Suppressor macrophage treated with lipopolysaccharide for 1 hour (primary cell): Measurements from ENCODE around the gene ERBB4.

Source experiments
- DNase-seq, 3 donors: peaks; one replicate each; pipeline ENCODE4 v3.0.0-alpha.2; 2020 to 2022

ERBB4 gene

DNA sequence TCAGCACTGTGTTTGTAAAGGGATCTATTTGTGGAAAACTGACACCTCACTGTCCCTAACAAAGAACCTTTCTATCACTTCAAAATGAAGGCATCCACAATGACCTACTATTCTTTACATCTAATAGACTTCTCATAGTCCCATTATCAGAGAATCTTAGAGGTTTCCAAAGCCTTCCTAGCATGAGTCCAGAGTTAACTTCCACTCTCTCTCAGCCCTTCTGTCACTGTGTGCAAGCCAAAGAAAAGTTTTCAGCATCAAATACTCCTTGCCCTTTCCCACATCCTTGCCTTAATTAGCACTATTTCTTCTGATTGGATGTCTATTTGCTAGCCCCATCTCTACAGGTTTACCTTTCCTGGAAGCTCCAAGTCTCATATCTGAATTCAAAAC, 178.5 kb downstream of the ERBB4 start:
- DNase-seq: no peak

DNA sequence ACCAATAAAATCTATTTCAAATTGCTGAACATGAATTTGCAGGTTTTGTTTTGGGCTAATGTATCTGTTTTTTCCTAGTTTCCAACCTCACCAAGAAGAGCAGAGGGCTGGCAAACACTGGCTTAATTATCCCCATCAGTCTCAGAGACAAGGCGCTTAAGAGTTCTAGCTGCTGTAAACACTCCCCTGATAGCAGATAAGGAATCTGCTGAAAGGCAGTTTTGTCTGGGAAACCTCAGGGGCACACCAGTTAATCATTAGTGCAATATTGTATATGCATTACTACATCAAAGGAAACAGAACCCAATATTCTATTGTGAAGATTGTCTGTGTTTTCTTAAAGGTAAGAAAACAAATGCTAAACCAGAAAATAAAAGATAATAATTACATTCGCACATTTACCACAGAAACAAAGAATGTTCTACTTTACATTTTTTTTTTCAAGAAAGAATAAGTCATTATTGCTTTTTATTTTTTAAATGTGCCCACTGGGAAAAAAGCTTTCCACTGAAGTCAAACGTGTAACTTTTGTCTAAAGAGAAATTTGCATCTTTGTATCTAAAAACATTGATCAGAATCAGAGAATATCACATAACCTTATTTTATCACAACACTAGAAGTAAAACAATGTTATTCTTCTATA, 179.1 kb downstream of the ERBB4 start:
- no peak for DNase-seq

DNA sequence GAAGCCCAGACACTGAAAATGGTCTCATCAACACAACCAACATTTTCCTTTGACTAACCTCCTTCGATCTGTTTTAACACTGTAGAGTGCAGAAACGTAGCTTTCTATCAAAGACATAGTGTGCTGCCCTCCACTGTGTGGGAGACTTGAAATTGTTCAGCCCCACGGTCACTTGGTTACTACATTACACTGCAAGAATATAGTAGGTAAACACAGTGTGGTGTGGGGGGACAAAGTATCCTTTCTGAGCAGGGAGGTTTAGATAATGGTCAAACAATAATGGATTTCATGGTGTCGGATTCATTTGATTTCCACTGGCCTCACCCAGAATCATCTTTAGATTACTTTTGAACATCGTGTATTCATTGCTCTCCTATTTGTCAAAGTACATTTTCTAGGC, 181.0 kb downstream of the ERBB4 start:
- DNase-seq: no peak

DNA sequence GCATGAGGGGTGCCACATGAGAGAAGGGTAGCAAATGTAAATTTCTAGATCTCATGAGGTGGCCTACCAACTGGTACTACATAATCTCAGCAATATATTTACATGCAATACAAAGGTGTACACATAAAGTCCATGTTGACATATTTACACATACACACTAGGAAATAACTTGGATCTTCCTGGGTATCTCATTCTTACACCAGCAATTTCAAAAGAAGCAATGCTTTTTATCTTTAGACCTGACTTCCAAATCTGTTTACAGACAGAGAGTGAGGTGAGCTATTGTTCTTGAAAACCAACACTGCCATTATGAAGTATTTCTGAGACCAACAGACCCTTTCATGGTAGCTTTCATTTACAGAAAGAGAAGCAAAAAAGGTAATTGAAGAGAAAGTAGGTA, 184.2 kb downstream of the ERBB4 start:
- DNase-seq: no peak

DNA sequence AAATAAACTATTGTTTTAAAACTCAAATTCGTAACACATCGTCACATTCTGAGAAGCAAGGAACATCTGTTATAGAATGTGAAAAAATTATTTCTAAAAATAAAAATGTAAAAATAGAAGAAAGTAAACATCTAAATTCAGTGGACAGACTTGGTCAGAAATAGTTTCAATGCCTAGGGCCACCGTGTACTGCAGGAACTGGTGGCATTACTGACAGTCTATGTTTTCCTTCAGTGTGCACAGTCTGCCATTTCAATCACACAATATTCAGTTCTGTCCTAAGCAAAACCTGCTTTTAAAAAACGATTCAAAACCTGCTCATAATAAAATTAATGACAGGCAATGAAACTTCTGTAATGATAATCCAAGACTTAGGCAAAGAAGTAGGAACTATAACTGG, 190.1 kb downstream of the ERBB4 start:
- DNase-seq: no peak

DNA sequence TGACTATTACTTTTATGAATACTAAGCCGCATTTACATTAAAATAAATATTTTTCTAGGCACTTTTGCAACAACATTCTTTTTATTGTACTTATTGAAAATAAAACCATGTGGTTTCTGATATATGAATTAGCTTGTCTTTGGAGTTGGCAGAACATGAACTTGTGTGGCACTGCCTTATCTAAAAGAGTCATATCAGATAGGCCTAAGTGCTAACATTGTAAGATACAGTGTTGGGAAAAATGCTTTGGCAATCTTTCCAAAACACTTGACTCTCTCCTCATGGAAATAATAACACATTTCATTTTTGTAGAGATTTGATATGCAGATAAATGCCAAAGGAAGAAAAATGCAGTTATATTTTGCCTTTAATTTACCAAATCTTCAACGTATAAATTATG, 191.7 kb downstream of the ERBB4 start:
- no peak for DNase-seq

DNA sequence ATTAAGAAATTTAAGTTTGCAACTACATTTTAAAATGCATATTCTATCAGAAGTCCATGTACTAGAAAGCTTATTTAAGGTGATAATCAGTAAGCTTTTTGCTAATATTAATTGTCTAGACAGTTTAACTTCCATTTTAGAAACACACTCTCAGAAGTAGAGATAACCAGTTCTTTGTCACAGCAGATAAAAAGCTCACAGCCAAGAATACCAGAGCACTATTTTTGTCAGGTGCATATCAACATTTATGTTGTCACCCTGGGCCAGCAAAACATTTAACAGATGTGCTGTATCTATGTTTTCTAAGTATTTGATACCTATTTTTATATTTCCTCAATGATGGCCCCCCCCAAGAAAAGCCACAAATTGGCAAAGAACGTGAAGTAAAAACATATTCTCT, 192.6 kb downstream of the ERBB4 start:
- DNase-seq: no peak

DNA sequence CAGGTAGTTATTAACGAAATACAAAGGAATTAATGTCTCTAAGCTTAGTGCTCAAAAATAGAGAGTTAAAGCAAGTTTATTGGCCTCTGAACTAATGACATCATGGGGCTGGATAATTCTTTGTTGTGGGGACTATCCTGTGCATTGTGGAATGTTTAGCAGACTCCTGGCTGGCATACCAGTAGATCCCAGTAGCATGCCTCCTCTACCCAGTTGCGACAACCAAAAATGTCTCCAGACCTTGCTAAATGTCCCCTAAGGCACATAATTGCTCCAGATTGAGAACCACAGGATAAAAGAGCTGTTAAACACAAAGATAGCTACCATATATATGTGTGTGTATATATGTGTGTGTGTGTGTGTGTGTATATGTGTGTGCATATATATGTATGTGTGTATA, 194.5 kb downstream of the ERBB4 start:
- DNase-seq: no peak

DNA sequence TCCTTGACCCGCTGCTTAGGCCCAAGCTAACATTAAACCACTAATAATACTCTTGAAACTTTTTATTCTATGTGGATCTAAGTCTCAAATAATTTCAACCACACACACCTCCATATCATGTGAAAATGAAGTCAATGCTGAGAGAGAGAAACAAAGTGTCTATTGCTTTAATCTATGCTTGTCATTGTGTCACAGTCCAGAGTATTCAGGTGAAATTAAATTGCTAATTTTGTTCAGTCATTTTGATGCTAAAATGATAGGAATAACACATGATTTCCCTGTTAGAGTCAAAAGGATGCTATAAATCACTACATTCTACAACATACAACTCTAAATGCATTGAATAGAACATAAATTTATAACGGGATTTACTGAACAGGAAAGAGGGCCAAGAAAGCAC, 195.4 kb downstream of the ERBB4 start:
- DNase-seq: no peak

DNA sequence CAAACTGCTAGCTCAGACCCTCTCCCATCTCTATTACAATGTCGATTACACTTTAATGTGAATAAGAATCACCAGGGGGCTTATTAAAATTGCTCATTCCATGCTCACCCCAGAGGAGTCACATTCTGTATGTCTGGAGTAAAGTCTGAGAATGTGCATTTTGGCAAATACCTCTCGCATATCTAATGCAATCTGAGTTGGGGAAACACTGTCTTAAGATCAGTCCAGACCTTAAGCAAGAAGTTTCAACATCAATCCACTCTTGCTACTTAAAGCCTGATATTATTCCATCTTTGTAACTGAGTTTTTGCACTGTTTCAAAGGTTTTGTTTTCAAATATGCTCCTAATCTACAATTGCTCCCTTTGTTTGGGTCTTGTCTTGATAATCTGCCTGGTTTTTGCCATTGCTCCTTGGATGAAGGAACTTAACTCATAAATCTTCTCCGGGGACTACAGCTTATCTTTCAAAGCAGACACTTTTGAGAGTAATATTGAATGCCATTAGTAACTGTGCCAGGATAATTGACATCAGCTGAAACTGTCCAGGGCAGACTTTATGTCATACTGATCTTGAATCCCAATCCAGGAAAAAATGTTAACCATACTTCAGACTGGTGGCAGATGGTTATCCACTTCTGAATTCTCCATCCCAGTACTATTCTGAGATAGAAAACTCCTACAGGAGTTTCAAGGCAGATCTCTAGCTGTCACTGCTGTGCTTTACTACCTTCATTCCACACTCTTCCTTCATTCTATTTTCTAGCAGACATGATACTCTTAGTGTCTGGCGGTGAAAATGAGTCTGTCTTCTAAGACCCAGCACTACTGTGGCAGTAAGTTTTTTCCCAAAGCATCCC, 200.9 kb downstream of the ERBB4 start:
- no peak for DNase-seq

DNA sequence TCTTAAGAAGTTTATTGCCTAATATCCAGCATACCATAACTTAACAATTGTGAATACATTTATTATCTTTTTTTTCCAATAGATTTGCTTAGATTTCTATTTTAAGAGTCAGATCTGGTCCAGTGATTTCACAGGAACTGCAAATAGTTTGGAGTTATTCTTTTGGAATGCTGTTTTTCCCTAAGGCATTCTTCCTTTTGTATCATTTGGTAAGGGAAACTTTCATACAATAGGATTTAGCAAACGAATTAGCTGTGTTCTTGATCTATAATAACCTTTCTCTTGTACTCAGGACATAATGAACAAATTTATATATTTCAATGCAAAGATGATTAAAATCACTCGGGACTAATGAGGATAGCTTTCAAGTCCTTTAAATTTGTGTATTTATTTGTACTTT, 201.6 kb downstream of the ERBB4 start:
- DNase-seq: no peak

DNA sequence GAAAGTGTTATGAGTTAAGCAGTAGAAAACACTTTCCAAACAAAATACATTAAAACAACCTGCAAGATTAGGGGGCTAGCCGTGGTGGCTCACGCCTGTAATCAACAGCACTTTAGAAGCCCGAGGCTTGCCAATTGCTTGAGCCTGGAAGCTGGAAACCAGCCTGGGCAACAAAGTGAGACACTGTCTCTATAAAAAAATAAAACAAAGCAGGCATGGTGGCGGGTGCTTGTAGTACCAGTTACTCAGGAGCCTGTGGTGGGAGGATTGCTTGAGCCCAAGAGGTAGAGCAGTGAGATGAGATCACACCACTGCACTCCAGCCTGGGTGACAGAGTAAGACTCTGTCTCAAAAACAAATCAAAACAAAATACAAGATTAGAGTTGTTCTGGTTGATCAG, 208.3 kb downstream of the ERBB4 start:
- no peak for DNase-seq

DNA sequence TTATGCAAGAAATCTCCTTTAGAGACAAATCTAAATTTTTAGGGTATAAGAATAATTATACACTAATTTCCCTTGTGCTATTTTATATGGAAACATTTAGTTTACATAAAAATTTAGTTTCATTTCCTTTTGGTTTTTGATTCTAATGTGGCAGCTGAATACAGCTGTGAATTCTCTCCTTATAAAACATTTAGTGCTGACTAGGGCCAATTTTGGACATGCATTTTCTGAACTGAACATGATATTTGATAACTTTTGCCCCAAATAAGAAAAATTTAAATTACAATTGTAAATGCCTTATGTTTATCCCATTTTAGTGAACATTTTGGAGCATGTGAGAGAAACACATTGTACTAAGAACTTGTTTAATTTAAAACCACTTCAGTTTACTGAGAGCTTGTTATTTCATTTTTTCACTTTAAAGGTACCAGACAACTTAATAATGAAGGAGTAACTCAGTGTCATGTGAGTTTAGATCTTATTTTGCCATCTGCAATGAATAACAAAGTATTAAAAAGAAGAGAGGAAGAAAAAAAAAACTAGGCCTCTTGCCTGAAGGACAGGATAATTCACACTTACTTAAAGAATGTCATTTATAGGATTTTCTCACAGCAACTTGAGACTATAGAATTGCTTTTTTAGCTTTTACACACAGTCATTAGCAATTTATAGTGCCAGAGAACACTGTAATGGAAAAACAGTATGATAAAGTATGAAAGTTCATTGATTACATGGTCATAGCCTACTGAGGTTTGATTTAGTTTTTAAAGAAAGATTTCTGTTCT, 209.7 kb downstream of the ERBB4 start:
- DNase-seq: no peak

DNA sequence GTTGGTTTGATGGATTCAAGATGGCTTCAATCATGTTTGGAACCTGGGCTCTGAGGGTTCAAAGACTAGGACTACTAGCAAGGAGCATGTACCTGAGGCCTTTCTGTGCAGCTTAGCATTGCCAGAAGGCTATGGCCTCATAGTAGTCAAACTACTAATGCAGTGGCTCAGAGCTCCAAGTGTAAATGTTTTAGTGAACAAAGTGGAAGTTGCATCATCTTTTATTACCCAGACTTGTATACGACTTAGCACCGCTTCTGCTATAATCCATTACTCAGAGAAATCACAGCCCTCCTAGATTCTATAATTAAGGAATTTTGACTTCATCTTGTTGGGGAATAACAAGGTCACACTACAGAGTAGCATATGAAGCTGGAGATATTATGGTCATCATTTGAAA, 210.5 kb downstream of the ERBB4 start:
- DNase-seq: no peak

DNA sequence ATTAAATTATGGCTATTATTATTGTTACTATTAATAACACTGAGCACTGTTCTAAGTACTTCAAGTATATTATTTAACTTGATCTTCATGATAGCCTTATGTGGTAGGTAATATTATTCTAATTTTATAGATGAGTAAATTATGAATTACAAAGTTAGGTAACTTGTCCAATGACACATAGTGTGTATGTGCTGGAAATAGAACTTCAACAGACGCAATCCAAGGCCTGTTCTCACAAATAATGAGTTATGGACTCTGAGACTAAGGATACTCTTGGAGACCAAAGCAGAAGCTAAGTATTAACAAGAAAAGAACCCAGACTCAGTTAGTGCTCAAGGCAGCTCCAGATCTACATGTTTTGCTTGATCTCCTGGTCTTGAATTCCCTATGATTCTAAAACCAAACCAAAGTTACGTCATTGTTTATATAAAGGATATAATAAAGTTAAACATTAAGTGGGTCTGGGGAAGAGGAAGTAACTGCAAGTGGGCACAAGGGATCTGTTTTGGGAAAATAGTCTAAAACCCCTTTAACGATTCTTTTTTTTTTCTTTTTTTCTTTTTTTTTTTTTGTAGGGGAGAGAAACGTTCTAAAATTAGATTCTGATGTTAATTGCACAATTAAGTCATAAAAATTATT, 211.3 kb downstream of the ERBB4 start:
- no peak for DNase-seq

DNA sequence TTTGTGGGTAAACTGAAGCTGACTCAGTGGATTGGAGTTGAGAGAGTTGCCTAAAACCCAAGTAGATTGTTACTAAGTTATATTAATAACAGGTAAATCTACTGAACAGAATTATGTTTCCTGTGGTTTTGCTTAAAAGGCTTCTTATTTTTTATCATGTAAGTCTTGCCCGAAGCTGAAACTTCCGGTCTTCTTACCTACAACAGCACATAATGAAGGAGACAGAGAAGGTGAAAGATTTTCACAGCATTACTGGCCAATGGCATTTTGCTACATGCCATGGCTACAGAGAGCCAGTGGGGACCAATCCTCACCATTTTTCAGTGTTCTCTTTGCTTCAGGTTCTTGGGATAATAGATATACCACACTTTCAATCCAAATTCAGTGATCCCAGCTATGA, 220.0 kb downstream of the ERBB4 start:
- DNase-seq: no peak

DNA sequence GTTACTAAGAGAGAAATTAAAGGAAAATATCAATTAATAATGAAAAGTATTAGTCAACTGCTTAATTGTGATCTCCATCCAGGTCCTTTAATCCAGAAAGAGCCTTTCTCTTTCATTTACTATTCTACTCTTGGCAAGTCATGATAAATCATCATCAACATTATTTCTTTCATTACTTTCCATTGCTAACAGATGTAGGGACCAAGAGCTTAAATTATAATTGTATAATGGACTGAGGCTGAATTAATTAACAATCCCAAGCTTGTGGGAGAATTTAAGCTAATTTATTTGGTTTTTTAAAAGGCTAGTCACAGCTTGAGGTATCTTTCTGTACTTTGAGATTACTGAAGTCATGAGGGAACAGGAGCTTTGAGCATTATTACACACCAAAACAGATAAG, 223.9 kb downstream of the ERBB4 start:
- no peak for DNase-seq

DNA sequence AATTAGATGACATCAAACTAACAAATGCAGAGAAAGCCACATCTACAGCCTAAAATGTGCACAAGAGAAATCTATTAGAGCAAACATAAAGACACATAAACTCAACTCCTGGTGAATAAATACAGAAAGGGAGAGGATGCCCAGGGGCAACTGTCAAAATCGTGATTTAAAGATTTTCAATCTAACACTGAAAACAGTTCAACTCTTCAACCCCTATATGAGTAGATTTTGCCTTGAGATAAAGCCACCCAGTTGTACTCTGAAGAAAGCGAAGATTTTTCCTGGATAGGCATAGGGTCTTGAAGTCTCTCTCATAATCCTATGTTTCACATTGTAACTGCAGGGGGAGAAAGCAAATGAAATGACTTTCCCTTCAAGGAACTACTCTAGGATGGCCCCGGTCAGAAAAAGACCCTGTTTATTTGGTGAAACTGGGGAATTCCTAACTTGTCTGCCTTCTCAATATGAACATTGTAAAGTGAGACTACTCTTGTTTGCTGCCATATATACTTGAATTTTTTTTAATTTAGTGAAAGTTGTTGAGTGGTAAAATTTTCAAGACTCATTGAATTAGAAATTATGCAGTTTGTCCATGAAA, 226.7 kb downstream of the ERBB4 start:
- no peak for DNase-seq

DNA sequence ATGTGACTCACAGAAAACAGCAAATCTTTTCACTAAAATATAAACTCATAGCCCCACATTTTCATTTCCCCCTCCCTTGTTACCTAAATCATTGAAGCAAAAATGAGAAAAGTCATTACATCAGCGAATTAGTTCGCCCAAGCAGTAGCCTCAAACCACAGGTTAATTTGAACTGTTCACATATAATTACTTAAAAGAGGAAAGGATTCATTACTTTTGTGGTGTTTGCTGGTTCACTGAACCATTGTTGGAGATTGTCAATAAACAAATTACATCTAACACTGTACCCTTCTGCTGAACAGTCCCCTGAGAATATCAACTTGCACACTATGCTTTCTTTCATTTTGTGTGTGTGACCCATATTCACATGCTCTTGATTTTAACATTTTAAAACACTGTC, 238.7 kb downstream of the ERBB4 start:
- DNase-seq: no peak

DNA sequence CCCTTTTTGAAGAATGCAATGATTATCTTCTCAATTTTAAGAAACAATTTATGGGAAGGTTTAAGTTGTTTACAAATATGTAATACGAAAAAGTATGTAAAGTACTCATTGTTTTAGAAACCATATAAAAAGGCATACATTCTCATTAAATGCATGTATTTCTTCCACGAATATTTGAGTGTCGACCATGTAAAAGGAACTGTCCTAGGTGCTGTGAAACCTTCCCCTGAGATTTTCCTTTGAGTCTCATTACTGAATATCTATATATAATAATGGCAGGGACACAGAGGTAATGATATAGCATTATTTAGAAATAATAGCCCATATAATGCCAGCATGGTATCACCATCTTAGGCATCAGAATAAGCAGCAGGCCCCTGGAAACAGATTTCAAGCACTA, 239.3 kb downstream of the ERBB4 start:
- DNase-seq: no peak

DNA sequence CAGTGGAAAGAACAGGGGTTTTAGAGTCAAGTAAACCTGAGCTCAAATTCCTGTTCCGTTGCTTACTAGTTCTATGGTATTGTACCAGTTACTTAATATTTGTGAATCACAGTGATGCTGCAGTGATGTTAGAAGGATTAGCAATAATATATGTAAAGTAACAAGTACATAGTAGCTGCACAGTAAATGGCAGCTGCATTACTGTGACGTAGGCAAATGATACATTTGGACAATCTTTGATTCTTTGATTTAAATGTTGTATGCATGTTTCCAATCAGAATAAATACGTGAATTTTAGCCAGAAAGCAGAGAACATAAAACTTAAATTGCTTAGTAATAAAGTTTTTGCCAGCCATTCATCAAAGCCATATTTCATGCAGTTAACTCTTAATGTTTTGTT, 243.0 kb downstream of the ERBB4 start:
- no peak for DNase-seq

DNA sequence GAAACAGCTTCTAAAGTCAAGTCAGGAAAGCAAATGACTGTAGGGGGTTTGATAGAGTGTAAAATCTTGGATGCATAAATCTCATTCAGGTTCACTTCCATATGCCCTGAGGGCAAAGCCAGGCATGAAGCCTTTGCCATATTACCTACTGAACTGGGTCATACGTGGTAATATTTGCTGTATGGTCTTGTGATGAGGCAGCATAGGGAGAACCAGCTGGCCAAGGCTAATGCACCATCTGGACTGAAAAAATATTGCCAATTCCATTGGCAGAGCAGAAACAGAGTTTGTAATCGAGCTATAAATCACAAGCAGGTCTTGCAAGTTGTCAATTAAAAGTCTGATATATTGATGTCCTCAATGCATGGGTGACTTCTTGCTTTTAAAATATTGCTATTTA, 243.8 kb downstream of the ERBB4 start:
- DNase-seq: no peak

DNA sequence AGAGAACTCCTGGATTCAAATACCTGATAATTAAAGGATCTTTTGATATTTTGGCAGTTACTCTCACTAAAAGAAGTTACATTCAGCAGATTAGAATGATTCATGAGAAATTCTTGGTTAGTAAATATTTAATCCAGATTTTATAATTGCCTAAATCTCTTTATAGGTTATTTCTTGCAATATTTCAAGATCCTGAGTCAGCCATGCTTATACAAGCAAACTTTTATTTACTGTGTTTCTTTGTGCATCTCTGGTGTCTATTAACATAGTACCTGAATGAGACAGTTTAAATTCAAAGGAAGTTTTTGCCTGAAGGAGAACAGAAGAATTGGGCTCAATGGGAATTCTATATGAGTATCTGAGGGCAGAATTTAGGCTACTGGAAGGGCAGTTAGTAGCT, 249.3 kb downstream of the ERBB4 start:
- no peak for DNase-seq
